ENCODE measurements around the gene KCNJ6.
"Not testable (repeated sequence)": the region's sequence is repeated elsewhere in the genome, so short reads cannot be mapped to it uniquely, and the experiment has no call there.

KCNJ6 gene

DNA sequence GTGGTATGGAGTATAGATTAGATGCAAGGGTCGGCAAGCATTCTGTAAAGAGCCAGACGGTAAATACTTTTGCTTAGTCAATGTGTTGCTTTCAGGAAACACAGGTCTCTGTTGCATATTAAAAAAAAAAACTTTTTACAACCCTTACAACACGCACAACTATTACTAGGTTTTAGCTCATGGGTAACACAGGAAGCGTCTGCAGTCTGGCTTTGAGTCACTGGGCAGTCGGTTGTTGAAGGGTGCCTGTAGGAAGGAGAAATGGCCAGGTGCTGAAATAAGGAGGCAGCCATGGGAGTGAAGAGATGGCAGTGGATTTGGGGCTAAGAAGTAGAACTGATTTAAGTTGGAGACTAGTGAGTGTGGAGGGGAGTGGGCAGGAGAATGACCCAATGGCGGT, 192.1 kb downstream of the KCNJ6 start:
- no peak for DNase-seq (ENCODE audit: low spot score)

GRCh38 chr21:37717534-37717933, 198.7 kb downstream of the KCNJ6 start:
- no peak for DNase-seq (ENCODE audit: low spot score)

DNA sequence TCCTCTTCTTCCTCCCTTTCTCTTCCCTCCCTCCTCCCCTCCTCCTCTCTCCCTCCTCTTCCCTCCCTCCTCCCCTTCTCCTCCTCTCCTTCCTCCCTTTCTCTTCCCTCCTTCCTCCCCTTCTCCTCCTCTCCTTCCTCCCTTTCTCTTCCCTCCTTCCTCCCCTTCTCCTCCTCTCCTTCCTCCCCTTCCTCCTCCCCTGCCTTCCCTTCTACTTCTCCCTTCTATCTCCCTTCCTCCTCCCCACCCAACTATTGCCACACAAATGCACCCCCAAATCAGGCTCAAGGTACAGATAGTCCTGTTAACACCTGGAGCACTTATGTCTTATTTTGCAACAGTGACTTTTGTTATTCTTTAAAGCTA, 203.7 kb downstream of the KCNJ6 start:
- DNase-seq (ENCODE audit: low spot score): not testable (repeated sequence)

GRCh38 chr21:37711836-37712568, 204.3 kb downstream of the KCNJ6 start:
- DNase-seq (ENCODE audit: low spot score): peak; percentile 74

DNA sequence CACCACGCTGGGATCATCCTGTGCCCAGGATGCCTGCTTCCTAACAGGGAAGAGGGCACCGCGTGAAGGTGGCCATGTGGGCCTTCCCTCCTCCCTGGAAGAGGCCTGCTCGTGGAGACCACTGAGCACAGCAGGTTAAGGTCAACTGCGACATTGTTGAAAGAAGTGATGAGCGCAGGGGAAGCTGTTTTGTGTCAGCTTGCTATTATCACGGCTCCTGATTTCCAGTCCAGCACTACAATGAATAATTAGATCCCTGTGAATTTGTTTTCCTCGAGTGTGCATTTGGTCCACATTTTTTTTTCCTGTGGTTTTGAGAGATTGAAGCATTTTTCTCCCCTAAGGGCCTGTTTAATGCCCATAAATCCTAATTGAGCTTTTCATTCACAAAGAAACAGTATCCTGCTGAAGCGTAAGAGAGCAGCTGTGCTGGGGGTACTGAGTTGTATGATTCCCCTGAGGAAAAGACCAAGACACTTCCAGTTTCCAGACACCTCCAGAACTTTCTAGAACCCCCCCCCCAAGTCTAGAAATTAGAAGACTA, 204.9 kb downstream of the KCNJ6 start:
- no peak for DNase-seq (ENCODE audit: low spot score)

- DNase-seq (ENCODE audit: low spot score): no peak
Observed at GRCh38 chr21:37710546-37711285, 205.5 kb downstream of the KCNJ6 start.

- no peak for DNase-seq (ENCODE audit: low spot score)
Observed at GRCh38 chr21:37704751-37705150, 211.5 kb downstream of the KCNJ6 start.

DNA sequence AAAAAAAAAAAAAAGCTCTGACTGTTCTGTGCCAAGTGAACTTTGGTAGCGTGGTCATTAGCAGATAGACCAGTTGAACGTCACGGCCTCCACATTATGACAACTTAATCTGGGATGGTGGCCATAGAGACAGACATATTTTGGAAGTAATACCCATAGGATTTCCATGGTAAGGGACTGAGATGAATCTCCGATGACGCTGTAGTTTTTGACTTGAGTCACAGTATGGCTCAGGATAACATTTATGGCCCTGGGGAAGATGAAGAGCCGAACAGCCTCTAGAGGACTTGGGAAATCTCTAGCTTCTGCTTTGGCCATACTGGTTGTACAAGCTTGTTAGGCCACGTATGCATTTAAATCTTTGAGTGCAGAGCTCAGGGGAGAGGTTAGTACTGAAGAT, 214.0 kb downstream of the KCNJ6 start:
- no peak for DNase-seq (ENCODE audit: low spot score)

GRCh38 chr21:37700641-37701202, 215.5 kb downstream of the KCNJ6 start:
- peak; percentile 76 for DNase-seq (ENCODE audit: low spot score)

DNA sequence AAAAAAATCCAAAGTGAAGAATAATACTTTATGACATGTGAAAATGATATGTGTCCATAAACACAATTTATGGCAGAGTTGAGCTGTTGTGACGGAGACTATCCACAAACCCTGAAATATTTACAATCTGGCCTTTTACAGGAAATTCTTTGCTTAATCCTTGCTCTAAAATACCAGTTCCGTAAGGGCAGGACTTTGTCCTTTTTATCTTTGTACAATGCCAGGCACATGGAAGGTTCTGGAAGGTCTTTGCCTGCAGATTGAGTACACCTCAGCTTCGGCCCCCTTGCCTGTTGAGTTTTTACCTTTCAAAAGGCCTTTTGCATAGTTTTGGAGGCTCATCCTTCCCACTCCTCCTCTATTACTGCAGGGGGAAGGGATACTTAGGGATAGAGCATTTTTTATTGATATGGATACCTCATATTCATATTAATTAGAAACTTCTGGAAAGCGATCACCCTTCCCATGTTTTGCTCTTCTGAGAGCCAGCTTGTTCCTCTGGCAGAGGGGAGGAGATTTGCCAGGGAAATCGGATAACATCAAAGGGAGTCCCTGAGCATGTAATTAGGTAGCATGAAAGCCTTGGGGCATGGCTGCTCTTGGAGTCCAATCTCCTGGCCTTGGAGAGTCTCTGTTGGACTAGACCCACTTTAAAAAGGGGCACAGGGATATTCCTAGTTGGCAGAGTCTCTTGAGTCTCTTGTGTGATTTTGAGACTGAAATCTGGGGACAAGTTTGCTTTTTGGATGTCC, 217.1 kb downstream of the KCNJ6 start:
- no peak for DNase-seq (ENCODE audit: low spot score)

- DNase-seq (ENCODE audit: low spot score): no peak
Observed at GRCh38 chr21:37696936-37697335, 219.3 kb downstream of the KCNJ6 start.

- no peak for DNase-seq (ENCODE audit: low spot score)
Observed at GRCh38 chr21:37695111-37695510, 221.1 kb downstream of the KCNJ6 start.

DNA sequence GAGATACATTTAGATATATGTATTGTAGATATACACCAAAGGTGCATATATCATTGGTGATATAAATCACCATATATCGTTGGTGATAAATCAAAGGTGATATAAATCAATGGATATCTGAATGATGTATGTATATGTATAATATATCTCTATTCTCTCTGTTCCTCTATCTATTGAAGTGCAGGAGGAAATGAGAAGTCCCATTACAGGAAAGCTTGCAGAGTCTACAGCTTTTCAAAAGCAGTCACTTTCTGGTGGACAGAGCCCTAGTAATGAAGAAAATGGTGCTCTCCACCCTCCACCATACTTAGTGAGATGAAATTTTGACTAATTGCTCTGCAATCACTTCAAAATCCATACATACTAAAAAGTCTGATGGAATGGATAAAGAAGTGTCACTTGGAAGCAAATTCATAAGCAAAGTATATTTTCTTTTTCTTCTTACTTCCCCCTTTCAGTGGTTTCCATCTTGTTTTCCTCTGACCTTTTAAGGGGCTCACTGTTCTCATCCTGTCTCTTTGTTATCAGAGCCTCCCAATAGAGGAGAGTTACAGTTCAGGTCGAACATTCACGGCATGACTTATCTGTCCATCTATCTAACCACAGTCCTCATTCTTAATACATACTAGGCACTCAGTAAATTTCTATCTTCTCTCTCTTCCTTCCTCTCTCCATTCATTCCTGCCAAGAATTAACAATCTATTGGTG, 227.2 kb downstream of the KCNJ6 start:
- DNase-seq (ENCODE audit: low spot score): no peak

GRCh38 chr21:37686991-37687810, 229.1 kb downstream of the KCNJ6 start:
- DNase-seq (ENCODE audit: low spot score): no peak

DNA sequence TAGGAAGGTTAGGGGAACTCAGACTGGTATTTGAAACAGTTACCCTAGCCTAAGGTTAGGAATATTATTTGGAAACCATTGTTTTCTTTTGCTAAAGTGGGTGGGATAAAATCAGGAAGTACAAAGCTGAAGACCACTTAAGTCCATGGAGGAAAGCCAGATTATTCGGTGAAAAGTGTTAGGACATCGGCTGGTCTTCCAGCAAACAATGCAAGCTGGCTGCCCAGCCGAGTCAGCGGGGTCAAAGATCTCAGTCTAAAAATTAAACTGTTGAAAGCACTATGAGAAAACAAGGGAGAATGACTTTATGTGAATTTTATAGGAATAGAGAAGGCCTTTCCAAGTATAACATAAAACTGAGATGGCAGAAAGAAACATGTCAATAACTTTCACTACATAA, 231.7 kb downstream of the KCNJ6 start:
- no peak for DNase-seq (ENCODE audit: low spot score)

GRCh38 chr21:37684115-37684493, 232.2 kb downstream of the KCNJ6 start:
- no peak for DNase-seq (ENCODE audit: low spot score)

- DNase-seq (ENCODE audit: low spot score): no peak
Observed at GRCh38 chr21:37683396-37684114, 232.7 kb downstream of the KCNJ6 start.

DNA sequence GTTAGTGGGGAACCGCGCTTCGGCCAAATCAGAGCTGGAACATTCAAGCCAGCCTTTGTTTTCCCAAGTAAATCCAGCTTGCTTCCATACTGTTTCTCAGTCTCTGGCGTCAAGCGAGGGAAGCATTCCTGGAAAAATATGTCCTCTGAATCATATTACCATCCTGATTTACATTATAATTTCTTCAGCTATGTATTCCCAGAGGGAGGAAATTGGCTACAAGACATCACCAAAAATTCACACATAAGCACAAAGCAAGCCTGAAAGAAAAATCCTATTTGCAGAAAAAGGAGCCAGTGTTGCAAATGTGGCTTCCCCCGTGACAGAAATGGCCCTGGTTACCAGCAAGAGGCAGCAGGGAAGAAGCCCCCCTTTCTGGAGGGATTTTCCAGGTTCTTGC, 233.3 kb downstream of the KCNJ6 start:
- DNase-seq (ENCODE audit: low spot score): no peak

DNA sequence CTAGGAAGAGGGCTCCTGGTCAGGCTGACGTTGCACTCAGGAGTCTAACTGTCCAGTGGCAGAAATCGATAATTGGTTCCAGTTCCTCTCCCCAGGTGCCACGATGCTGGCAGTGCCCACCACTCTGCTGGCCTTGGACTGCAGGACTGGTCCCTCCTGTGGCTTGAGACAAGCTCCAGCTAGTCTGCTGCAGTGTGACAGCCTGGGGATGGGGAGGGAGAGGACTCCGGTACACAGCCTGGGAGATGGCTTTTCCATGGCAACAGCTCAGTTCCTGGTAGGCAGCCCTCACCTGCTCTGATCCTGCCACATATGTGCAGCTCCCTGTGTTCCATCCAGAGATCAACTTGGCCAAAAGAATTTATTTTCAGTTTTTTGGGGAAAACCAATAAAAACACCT, 239.3 kb downstream of the KCNJ6 start:
- DNase-seq (ENCODE audit: low spot score): peak; percentile 44

- DNase-seq (ENCODE audit: low spot score): peak; percentile 72
Observed at GRCh38 chr21:37675202-37675801, 241.0 kb downstream of the KCNJ6 start.

All from Ammon's horn (tissue), 1 donor.